PC-3 (cell line): ENCODE results near the gene DPY19L3. TPM values are rescaled to one million over a fixed set of nuclear protein-coding genes. Genes with fewer than 3 reads are reported as not detected.

Source experiments
- ATAC-seq: fragments of 200-7000 bp; cut with Tn5 transposase; 2 replicates; pipeline ENCODE4 v1.9.1; 2020; ENCODE audit warnings: mild to moderate bottlenecking, moderate library complexity
- BruUV-seq: library from RNA; stranded (reverse); fragments of 400-500 nt; replicated peaks from 2 replicates; lab custom pipeline; 2021; lab: Mats Ljungman, UMichigan
- CTCF ChIA-PET: fragments of 300-600 bp; sonication (Branson Sonifier 250); formaldehyde crosslinking; loops from one replicate; lab custom pipeline; 2022; ENCODE audit warnings: antibody characterized with exemption; lab: Charles Lee
- POLR2A ChIA-PET: fragments of 300-600 bp; sonication (Branson Sonifier 250); formaldehyde crosslinking; loops from one replicate; lab custom pipeline; 2022; ENCODE audit warnings: antibody characterized with exemption; ENCODE audit not compliant: unreplicated experiment; lab: Charles Lee
- DNase-seq: peaks from one replicate; pipeline ENCODE4 v3.0.0-alpha.2; 2015
- H2AFZ ChIP-seq: fragments of 300-600 bp; sonication (generic); 2 replicates; pipeline ENCODE4 v1.6.0; 2016; ENCODE audit warnings: antibody characterized with exemption, low read length
- H3F3A ChIP-seq: fragments of 300-600 bp; sonication (generic); one replicate; pipeline ENCODE4 v1.6.0; 2017; ENCODE audit warnings: antibody characterized with exemption, low read length, control low read depth, mild to moderate bottlenecking; ENCODE audit not compliant: unreplicated experiment
- H3K27ac ChIP-seq: fragments of 300-600 bp; sonication (generic); 2 replicates; pipeline ENCODE4 v1.5.1; 2016; ENCODE audit warnings: mild to moderate bottlenecking, low read length
- H3K27me3 ChIP-seq: fragments of 300-600 bp; sonication (generic); 2 replicates; pipeline ENCODE4 v1.6.1; 2016; ENCODE audit warnings: low read length, mixed read lengths
- H3K36me3 ChIP-seq: fragments of 300-600 bp; sonication (generic); 2 replicates; pipeline ENCODE4 v1.6.1; 2016; ENCODE audit warnings: low read depth, mixed run types, low read length, mixed read lengths
- H3K4me1 ChIP-seq: fragments of 300-600 bp; sonication (generic); 2 replicates; pipeline ENCODE4 v1.5.1; 2016; ENCODE audit warnings: low read length; ENCODE audit not compliant: insufficient read depth
- H3K4me2 ChIP-seq: fragments of 300-600 bp; sonication (generic); 2 replicates; pipeline ENCODE4 v1.6.0; 2016; ENCODE audit warnings: low read length
- H3K4me3 ChIP-seq: fragments of 300-600 bp; sonication (generic); 2 replicates; pipeline ENCODE4 v1.5.1; 2016; ENCODE audit warnings: mild to moderate bottlenecking, low read length, mixed read lengths
- H3K79me2 ChIP-seq: fragments of 300-600 bp; sonication (generic); 2 replicates; pipeline ENCODE4 v1.6.1; 2017; ENCODE audit warnings: low read length, mixed read lengths
- H3K9ac ChIP-seq: fragments of 300-600 bp; sonication (generic); 2 replicates; pipeline ENCODE4 v1.6.0; 2016; ENCODE audit warnings: mild to moderate bottlenecking, low read length
- H3K9me2 ChIP-seq: fragments of 300-600 bp; sonication (generic); replicated peaks from 2 replicates; pipeline ENCODE4 v1.6.1; 2016; ENCODE audit warnings: mixed run types, low read length, mixed read lengths
- H3K9me3 ChIP-seq: fragments of 300-600 bp; sonication (generic); 2 replicates; pipeline ENCODE4 v1.6.1; 2016; ENCODE audit warnings: low read length, mixed read lengths
- H4K20me1 ChIP-seq: fragments of 300-600 bp; sonication (generic); 2 replicates; pipeline ENCODE4 v1.6.1; 2016; ENCODE audit warnings: low read length, mixed read lengths
- CTCF ChIP-seq: fragments of 300-600 bp; sonication (generic); conservative IDR thresholded peaks from 2 replicates; pipeline ENCODE4 v1.5.1; 2017; ENCODE audit warnings: antibody characterized with exemption, low read depth, mild to moderate bottlenecking, low read length
- EZH2 ChIP-seq: fragments of 300-600 bp; sonication (generic); IDR thresholded peaks from one replicate; pipeline ENCODE4 v1.6.1; 2017; ENCODE audit warnings: antibody characterized with exemption, mild to moderate bottlenecking, low read length; ENCODE audit not compliant: unreplicated experiment
- EZH2phosphoT487 ChIP-seq: fragments of 300-600 bp; sonication (generic); IDR thresholded peaks from 2 replicates; pipeline ENCODE4 v1.6.1; 2018; ENCODE audit warnings: mild to moderate bottlenecking, antibody characterized with exemption, low read length, borderline replicate concordance
- intact Hi-C: fragments of 100-400 bp; cut with micrococcal nuclease; formaldehyde crosslinking; loops from 2 replicates; pipeline ENCODE4 v1.9.0; 2023
- total RNA-seq: library from RNA; depleted of rRNA; stranded (reverse); fragments of >200 nt; gene quantifications from 2 replicates; pipeline ENCODE4 v1.2.3, GENCODE V29; 2014

The DPY19L3 gene
- total RNA-seq, 1 experiment from 2014 or later: 4.4 TPM

DNA sequence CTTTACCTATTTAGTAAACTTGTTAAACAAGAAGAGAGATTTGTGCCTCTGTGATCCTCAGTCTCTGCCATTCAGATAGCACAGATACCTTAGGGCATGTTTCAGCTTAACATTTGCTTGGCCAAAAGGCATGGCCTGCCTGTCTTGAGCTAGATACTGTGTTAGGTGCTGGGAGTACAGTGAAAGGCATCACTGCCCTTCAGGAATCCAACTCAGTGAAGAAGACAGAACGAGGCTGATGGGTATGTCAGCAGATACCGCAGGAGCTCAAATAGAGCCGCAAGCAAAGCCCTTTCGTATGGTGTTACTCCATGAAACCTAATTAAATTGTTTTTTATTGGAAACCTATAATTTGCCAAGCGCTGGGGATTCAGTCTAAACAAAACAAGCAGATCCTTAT is 47.2 kb upstream of the DPY19L3 start:
- Histone ChIP-seq H3K9me3 (no peaks in the 10 kb centered on the region), H3K4me1 (peaks cover 20% of the 10 kb centered on the region), H3K9me2 (no peaks in the 10 kb centered on the region), H4K20me1 (no peaks in the 10 kb centered on the region), H3K79me2 (peaks cover 36% of the 10 kb centered on the region; the same call in 1 of the 2 replicates), H3K36me3 (peaks cover 38% of the 10 kb centered on the region), H3K9ac (no peak overlapping the region), H2AFZ (no peak overlapping the region), H3K27me3 (no peaks in the 10 kb centered on the region), H3K4me3 (no peak overlapping the region), H3K27ac (no peak overlapping the region), H3K4me2 (no peak overlapping the region), H3F3A (no peaks in the 10 kb centered on the region)
- ATAC-seq: no peak
- intact Hi-C loops: no loop called here
- ChIA-PET CTCF (no interaction called here), POLR2A (no interaction called here)
- TF ChIP-seq EZH2phosphoT487: no peak
- no peak for TF ChIP-seq EZH2
- no peak for TF ChIP-seq CTCF
- BruUV-seq: no TSS peak
- DNase-seq: no peak

- intact Hi-C loops: no loop called here
- no TSS peak for BruUV-seq
- Histone ChIP-seq H3K9me3 (no peaks in the 10 kb centered on the region), H2AFZ (no peak overlapping the region), H3K4me3 (no peak overlapping the region), H3K27ac (no peak overlapping the region), H3K36me3 (peaks cover 29% of the 10 kb centered on the region), H3K27me3 (no peaks in the 10 kb centered on the region), H3K79me2 (peaks cover 27% of the 10 kb centered on the region; the same call in 1 of the 2 replicates), H3K9ac (no peak overlapping the region), H4K20me1 (no peaks in the 10 kb centered on the region), H3K4me1 (peaks cover 21% of the 10 kb centered on the region), H3K4me2 (no peak overlapping the region), H3K9me2 (no peaks in the 10 kb centered on the region), H3F3A (no peaks in the 10 kb centered on the region)
- ChIA-PET POLR2A (interaction anchor here (0.7 kb wide), 1 partner anchor 93 kb away, joined by 3 read pairs; no protein-coding TSS in a partner anchor), CTCF (no interaction called here)
- no peak for DNase-seq
- no peak for ATAC-seq
- no peak for TF ChIP-seq CTCF
- TF ChIP-seq EZH2phosphoT487: no peak
- no peak for TF ChIP-seq EZH2
These were observed 46.0 kb upstream of the DPY19L3 start for GRCh38 chr19:32359581-32359980.

- no peaks in the 10 kb centered on the region for H3K27me3 ChIP-seq
- H3K9me3 ChIP-seq: no peaks in the 10 kb centered on the region
- no TSS peak for BruUV-seq
- peaks cover 15% of the 10 kb centered on the region for H3K4me1 ChIP-seq
- CTCF ChIA-PET: no interaction called here
- H4K20me1 ChIP-seq: no peaks in the 10 kb centered on the region
- no peak overlapping the region for H3K4me2 ChIP-seq
- peaks cover 28% of the 10 kb centered on the region; the same call in 1 of the 2 replicates for H3K79me2 ChIP-seq
- H3K4me3 ChIP-seq: no peak overlapping the region
- no peak overlapping the region for H2AFZ ChIP-seq
- TF ChIP-seq EZH2phosphoT487 (no peak), CTCF (no peak), EZH2 (no peak)
- no peaks in the 10 kb centered on the region for H3F3A ChIP-seq
- H3K27ac ChIP-seq: no peak overlapping the region
- intact Hi-C loops: no loop called here
- no peak for DNase-seq
- ATAC-seq: no peak
- POLR2A ChIA-PET: no interaction called here
- no peak overlapping the region for H3K9ac ChIP-seq
- peaks cover 30% of the 10 kb centered on the region for H3K36me3 ChIP-seq
- H3K9me2 ChIP-seq: no peaks in the 10 kb centered on the region
These were observed 43.8 kb upstream of the DPY19L3 start for GRCh38 chr19:32361574-32362317.
